ENCODE results near the gene MAOB.
"Not testable (repeated sequence)": the region's sequence is repeated elsewhere in the genome, so short reads cannot be mapped to it uniquely, and the experiment has no call there.

DNA sequence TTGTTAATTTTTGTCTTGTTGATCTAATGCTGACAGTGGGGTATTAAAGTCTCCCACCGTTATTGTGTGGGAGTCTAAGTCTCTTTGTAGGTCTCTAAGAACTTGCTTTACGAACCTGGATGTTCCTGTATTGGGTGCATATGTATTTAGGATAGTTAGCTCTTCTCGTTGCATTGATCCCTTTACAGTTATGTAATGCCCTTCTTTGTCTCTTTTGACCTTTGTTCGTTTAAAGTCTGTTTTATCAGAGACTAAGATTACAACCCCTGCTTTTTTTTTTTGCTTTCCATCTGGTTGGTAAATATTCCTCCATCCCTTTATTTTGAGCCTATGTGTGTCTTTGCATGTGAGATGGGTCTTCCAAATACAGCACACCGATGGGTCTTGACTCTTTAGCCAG, 157.0 kb downstream of the MAOB start:
- TF ChIP-seq, protein P1, sequence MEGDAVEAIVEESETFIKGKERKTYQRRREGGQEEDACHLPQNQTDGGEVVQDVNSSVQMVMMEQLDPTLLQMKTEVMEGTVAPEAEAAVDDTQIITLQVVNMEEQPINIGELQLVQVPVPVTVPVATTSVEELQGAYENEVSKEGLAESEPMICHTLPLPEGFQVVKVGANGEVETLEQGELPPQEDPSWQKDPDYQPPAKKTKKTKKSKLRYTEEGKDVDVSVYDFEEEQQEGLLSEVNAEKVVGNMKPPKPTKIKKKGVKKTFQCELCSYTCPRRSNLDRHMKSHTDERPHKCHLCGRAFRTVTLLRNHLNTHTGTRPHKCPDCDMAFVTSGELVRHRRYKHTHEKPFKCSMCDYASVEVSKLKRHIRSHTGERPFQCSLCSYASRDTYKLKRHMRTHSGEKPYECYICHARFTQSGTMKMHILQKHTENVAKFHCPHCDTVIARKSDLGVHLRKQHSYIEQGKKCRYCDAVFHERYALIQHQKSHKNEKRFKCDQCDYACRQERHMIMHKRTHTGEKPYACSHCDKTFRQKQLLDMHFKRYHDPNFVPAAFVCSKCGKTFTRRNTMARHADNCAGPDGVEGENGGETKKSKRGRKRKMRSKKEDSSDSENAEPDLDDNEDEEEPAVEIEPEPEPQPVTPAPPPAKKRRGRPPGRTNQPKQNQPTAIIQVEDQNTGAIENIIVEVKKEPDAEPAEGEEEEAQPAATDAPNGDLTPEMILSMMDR (IDR thresholded peaks at IDR 0.05), result not testable (repeated sequence)
- TF ChIP-seq POLR2A (IDR thresholded peaks at IDR 0.05), result not testable (repeated sequence)

All from heart left ventricle (tissue), 13 donors.